Loucy (cell line): Measurements from ENCODE around the gene PLEKHN1.
"Not testable (repeated sequence)": the region's sequence is repeated elsewhere in the genome, so short reads cannot be mapped to it uniquely, and the experiment has no call there.

Source experiments
- H2AFZ ChIP-seq: fragments of 200-600 bp; sonication (generic); 2 replicates; pipeline ENCODE4 v1.6.0; 2016; ENCODE audit warnings: antibody characterized with exemption, mild to moderate bottlenecking, low read length, moderate library complexity
- H3F3A ChIP-seq: fragments of 200-600 bp; 2 replicates; pipeline ENCODE4 v1.6.0; 2016; ENCODE audit warnings: antibody characterized with exemption, low read depth, mild to moderate bottlenecking
- H3K27me3 ChIP-seq: fragments of 200-600 bp; sonication (generic); 2 replicates; pipeline ENCODE4 v1.6.1; 2014; ENCODE audit warnings: low read length, mild to moderate bottlenecking; ENCODE audit not compliant: insufficient read depth, poor library complexity, severe bottlenecking
- H3K36me3 ChIP-seq: fragments of 200-600 bp; sonication (generic); 2 replicates; pipeline ENCODE4 v1.6.1; 2016; ENCODE audit warnings: low read length; ENCODE audit not compliant: insufficient read depth
- H3K4me1 ChIP-seq: fragments of 200-600 bp; sonication (generic); 2 replicates; pipeline ENCODE4 v1.5.1; 2014; ENCODE audit warnings: low read length, mild to moderate bottlenecking; ENCODE audit not compliant: insufficient read depth, poor library complexity, severe bottlenecking
- H3K4me2 ChIP-seq: fragments of 200-600 bp; sonication (generic); 2 replicates; pipeline ENCODE4 v1.6.0; 2014; ENCODE audit warnings: antibody characterized with exemption, low read length, low read depth, mild to moderate bottlenecking; ENCODE audit not compliant: poor library complexity, severe bottlenecking
- H3K4me3 ChIP-seq: fragments of 200-600 bp; sonication (generic); 2 replicates; pipeline ENCODE4 v1.5.1; 2014; ENCODE audit warnings: low read length, mild to moderate bottlenecking, mixed read lengths; ENCODE audit not compliant: poor library complexity, severe bottlenecking
- H3K79me2 ChIP-seq: fragments of 200-600 bp; sonication (generic); 2 replicates; pipeline ENCODE4 v1.6.1; 2014; ENCODE audit warnings: low read length; ENCODE audit not compliant: insufficient read depth
- H3K9ac ChIP-seq: fragments of 200-600 bp; sonication (generic); 2 replicates; pipeline ENCODE4 v1.6.0; 2014; ENCODE audit warnings: mild to moderate bottlenecking, low read depth, low read length, moderate library complexity; ENCODE audit not compliant: poor library complexity, severe bottlenecking
- H3K9me2 ChIP-seq: fragments of 200-600 bp; sonication (generic); replicated peaks from 2 replicates; pipeline ENCODE4 v1.6.1; 2016; ENCODE audit warnings: low read depth, low read length, mixed read lengths
- H3K9me3 ChIP-seq: fragments of 200-600 bp; sonication (generic); 2 replicates; pipeline ENCODE4 v1.6.1; 2014; ENCODE audit warnings: mild to moderate bottlenecking, antibody characterized with exemption, low read length, low read depth; ENCODE audit not compliant: insufficient read depth
- H4K20me1 ChIP-seq: fragments of 200-600 bp; sonication (generic); 2 replicates; pipeline ENCODE4 v1.6.0; 2014; ENCODE audit warnings: antibody characterized with exemption, low read length, mild to moderate bottlenecking; ENCODE audit not compliant: insufficient read depth, poor library complexity, severe bottlenecking
- EZH2phosphoT487 ChIP-seq: fragments of 200-600 bp; IDR thresholded peaks from 2 replicates; pipeline ENCODE4 v1.6.1; 2018; ENCODE audit warnings: antibody characterized with exemption, mild to moderate bottlenecking, moderate library complexity, borderline replicate concordance
- TF ChIP-seq, protein P1 (sequence below): fragments of 200-600 bp; sonication (generic); conservative IDR thresholded peaks from 2 replicates; pipeline ENCODE4 v1.5.1; 2014; ENCODE audit warnings: mild to moderate bottlenecking, antibody characterized with exemption, low read length

PLEKHN1 gene

DNA sequence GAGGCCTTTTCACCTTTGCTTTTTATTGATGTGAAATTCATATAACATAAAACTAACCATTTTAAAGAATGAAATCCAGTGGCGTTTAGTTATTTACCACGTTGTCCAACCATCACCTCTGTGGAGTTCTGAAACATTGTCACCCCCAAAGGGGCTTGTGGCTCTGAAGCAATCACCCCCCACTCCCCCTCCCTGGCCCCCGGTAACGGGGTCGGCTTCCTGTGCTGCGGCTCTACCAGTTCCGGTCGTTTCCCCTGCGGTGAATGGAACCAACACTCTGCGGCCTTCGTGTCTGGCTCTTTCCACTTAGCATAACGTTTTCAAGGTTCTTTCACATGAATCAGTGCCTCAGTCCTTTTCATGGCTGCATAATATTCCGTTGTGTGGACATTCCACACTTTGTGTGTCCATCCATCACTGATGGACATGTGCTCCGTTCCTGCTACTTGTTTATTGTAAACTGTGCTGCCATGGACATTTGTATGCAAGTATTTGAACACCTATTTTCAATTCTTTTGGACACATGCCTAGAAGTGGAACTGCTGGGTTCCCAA is 45.2 kb downstream of the PLEKHN1 start:
- Histone ChIP-seq H3K4me3 (no peak overlapping the region), H3K4me2 (no peak overlapping the region), H2AFZ (no peak overlapping the region), H3F3A (no peaks in the 10 kb centered on the region), H3K27me3 (no peaks in the 10 kb centered on the region), H4K20me1 (no peaks in the 10 kb centered on the region), H3K9ac (no peak overlapping the region), H3K4me1 (peaks cover 30% of the 10 kb centered on the region), H3K9me3 (no peaks in the 10 kb centered on the region), H3K9me2 (no peaks in the 10 kb centered on the region), H3K79me2 (peaks cover 5% of the 10 kb centered on the region), H3K36me3 (no peaks in the 10 kb centered on the region)
- TF ChIP-seq, protein P1, sequence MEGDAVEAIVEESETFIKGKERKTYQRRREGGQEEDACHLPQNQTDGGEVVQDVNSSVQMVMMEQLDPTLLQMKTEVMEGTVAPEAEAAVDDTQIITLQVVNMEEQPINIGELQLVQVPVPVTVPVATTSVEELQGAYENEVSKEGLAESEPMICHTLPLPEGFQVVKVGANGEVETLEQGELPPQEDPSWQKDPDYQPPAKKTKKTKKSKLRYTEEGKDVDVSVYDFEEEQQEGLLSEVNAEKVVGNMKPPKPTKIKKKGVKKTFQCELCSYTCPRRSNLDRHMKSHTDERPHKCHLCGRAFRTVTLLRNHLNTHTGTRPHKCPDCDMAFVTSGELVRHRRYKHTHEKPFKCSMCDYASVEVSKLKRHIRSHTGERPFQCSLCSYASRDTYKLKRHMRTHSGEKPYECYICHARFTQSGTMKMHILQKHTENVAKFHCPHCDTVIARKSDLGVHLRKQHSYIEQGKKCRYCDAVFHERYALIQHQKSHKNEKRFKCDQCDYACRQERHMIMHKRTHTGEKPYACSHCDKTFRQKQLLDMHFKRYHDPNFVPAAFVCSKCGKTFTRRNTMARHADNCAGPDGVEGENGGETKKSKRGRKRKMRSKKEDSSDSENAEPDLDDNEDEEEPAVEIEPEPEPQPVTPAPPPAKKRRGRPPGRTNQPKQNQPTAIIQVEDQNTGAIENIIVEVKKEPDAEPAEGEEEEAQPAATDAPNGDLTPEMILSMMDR = no peak
- no peak for TF ChIP-seq EZH2phosphoT487

DNA sequence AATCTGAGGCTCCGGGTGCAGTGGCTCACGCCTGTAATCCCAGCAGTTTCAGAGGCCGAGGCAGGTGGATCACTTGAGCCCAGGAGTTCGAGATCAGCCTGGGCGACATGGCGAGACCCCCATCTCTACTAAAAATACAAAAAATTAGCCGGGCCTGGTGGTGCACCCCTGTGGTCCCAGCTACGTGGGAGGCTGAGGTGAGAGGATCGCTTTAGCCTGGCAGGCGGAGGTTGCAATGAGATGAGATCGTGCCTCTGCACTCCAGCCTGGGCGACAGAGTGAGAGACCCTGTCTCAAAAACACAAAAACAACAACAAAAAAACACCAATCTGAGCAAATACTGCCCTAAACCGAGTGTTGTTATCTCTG is 46.4 kb downstream of the PLEKHN1 start:
- peak overlapping the region; percentile 92 for H3K4me2 ChIP-seq
- H3K9me3 ChIP-seq, H4K20me1 ChIP-seq, H3F3A ChIP-seq, H3K79me2 ChIP-seq, H3K27me3 ChIP-seq, H3K36me3 ChIP-seq, H3K9me2 ChIP-seq: not testable (repeated sequence)
- peak overlapping the region; percentile 77 for H3K4me3 ChIP-seq
- H2AFZ ChIP-seq = peak overlapping the region; percentile 72
- H3K9ac ChIP-seq = peak overlapping the region; percentile 80
- H3K4me1 ChIP-seq = peaks cover 27% of the 10 kb centered on the region

DNA sequence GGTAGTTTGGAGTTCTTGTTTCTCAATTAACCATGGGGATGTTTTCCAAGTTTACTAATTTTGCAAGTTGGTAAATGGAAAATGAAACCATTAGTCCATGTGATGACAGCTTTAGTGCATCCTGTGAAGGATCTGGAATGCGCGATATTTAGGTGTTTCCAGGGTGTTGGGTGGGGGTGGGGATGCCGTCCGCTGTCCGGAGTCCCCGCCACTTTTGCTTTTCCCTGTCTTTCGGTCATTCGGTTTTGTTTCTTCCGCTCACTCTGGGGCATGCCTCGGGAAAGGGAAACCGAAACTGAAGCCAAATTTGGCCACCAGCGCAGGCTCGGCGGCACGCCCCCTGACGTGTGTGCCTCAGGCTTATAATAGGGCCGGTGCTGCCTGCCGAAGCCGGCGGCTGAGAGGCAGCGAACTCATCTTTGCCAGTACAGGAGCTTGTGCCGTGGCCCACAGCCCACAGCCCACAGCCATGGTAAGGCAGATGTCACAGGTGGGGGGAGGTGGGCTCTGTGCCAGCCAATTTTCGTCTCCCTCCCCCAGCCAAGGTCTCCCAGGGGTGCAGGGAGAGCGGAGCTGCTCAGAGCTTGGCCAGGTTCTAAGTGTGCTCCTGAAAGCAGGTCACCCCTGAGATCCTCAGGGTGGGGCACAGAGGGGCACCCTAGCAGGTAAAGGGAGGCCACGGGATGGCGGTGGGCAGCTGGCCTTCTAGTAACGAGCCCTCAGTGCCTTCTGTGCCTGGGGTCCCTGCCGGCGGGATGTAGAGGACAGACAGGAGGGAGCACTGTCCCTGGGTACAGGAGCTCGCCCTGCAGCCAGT is 47.0 kb downstream of the PLEKHN1 start, which contains the start of gene ISG15:
Gene ISG15 (plus strand): TSS at position 393 of the 817 bp plus-strand sequence. CDS start 77 bp downstream, at position 470.
- TF ChIP-seq, protein P1 = no peak
- TF ChIP-seq EZH2phosphoT487 = no peak
- peak within 1 kb of the TSS; percentile 72 for H2AFZ ChIP-seq

More for the DNA sequence above, 47.0 kb downstream of the PLEKHN1 start, which contains the start of gene ISG15:
- peak within 1 kb of the TSS; percentile 80 for H3K9ac ChIP-seq
- H3F3A ChIP-seq = no peaks in the 10 kb centered on the region
- H3K9me3 ChIP-seq = no peaks in the 10 kb centered on the region
- H3K27me3 ChIP-seq = no peaks in the 10 kb centered on the region
- no peaks in the 10 kb centered on the region for H4K20me1 ChIP-seq
- no peaks in the 10 kb centered on the region for H3K36me3 ChIP-seq
- peaks cover 5% of the 10 kb centered on the region for H3K79me2 ChIP-seq
- peaks cover 27% of the 10 kb centered on the region for H3K4me1 ChIP-seq
- H3K4me3 ChIP-seq = peak within 1 kb of the TSS; percentile 77
- no peaks in the 10 kb centered on the region for H3K9me2 ChIP-seq
- peak within 1 kb of the TSS; percentile 92 for H3K4me2 ChIP-seq
